ENCODE measurements around the gene COX4I2.
A peak's percentile ranks its signal among the peaks of the same experiment; 100 is the strongest.

Gene COX4I2

GRCh38 chr20:31637660-31638059, at the start of gene COX4I2:
COX4I2 (plus strand) TSS chr20:31637912; CDS start chr20:31639018, 1,106 bp downstream.
- no peak for TF ChIP-seq CTCF (IDR thresholded peaks at IDR 0.05)
- no peak for TF ChIP-seq ZFX (IDR thresholded peaks at IDR 0.05; ENCODE audit: borderline replicate concordance)
- no peak within 1 kb of the TSS for H3K27ac ChIP-seq

- TF ChIP-seq CTCF (IDR thresholded peaks at IDR 0.05) (no peak), ZFX (IDR thresholded peaks at IDR 0.05; ENCODE audit: borderline replicate concordance) (no peak)
- peak overlapping the region; percentile 100 for H3K27ac ChIP-seq
Measured at GRCh38 chr20:31590717-31591225, 46.9 kb upstream of the COX4I2 start.

DNA sequence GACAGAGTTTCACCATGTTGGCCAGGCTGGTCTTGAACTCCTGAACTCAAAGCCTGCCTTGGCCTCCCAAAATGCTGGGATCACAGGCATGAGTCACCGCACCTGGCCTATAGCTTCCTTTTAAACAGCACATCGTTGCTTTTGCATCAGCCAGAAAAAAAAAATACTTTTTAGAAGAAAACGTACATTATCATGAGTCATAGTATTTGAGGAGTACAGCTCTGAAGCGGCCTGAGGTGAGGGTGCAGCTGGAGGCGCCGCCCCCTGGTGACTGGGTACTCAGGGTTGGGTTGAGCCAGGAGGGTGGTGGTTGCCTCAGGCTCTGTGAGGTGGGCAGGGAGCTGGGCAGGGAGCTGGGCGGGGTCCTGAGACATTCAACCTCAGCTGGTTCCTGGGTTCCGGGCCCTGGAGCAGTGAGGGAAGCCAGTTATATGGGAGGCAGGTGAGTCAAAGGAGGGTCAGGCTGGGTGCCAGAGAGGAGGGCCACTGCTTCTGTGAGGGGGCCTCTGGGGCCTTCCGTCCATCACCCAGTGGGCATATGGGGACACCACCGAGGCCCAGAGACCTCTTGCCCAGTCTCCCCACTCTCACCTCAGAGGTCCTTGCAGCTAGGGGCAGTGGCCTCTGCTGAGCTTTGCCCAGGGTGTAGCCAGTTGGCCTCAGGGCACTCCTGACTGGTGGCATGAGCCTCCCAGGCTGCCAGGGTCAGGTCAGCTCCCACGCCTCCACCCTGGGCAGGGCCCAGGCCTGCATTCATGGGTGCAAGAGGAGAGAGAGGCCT, 44.3 kb upstream of the COX4I2 start:
- peak overlapping the region; percentile 100 for H3K27ac ChIP-seq
- TF ChIP-seq CTCF (IDR thresholded peaks at IDR 0.05) (no peak; the same call in 1 of the 2 replicates), ZFX (IDR thresholded peaks at IDR 0.05; ENCODE audit: borderline replicate concordance) (no peak)

DNA sequence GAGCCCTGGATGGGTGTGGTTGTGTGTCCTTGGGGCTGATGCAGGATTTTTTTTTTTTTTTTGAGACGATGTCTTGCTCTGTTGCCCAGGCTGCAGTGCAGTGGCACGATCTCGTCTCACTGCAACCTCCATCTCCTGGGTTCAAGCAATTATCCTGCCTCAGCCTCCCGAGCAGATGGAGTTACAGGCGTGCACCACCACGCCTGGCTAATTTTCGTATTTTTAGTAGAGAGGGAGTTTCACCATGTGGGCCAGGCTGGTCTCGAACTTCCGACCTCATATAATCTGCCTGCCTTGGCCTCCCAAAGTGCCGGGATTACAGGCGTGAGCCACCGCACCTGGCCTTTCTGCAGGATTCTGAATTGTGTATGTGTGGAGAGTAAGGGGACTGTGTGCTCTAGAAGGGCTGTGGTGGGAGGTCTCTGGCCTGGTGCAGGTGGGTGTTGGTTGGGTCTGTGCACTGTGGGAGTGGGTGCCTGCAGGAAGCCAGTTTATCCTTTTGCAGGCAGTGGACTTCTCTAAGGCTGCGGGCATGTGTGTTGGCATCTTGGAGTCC, 43.6 kb upstream of the COX4I2 start:
- peak overlapping the region; percentile 100 for H3K27ac ChIP-seq
- TF ChIP-seq CTCF (IDR thresholded peaks at IDR 0.05) = no peak

DNA sequence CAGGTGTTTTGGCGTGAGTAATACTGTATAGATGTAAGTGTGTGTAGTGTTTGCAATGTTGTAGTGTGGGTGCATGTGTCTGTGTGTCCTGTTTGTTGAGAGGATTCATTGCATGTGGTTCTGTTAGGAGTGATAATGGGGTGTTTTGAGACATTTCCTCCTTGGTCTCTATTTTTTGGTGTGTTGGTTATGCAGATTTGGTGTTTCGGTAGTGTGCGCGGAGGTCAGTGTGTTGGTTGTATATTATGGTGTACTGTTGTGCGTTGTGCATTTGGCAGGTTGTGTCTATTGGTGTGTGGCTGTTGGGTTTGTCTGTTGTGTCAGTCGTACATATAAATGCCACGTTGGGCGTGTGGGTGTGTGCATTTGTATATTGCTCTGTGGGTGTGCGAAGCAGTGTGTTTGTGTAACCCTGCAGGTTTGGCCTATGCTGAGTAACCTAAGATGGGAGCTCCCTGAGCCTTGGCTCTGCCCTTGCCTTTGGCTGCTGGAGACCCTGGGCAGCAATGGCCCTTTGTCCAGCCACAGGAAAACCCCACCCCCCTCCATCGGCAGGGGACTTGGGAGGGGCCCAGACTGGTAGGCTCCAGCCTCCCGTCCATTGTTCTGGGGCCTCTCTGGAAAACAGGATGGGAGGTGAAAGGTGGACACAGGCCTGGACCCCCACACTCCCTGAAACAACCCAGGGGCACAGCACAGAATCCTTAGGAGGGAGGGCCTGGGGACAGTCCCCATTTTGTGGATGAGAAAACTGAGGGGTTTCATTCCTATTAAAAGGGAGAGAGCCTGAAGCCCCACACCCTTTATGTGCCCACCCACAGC, 42.9 kb upstream of the COX4I2 start:
- TF ChIP-seq CTCF (IDR thresholded peaks at IDR 0.05) (no peak), ZFX (IDR thresholded peaks at IDR 0.05; ENCODE audit: borderline replicate concordance) (no peak)
- peak overlapping the region; percentile 100 for H3K27ac ChIP-seq

GRCh38 chr20:31595380-31595653, 42.4 kb upstream of the COX4I2 start:
- H3K27ac ChIP-seq = peak overlapping the region; percentile 100
- TF ChIP-seq ZFX (IDR thresholded peaks at IDR 0.05; ENCODE audit: borderline replicate concordance) (no peak), CTCF (IDR thresholded peaks at IDR 0.05) (no peak)
